Measurements from ENCODE around the gene DSCAML1. TPM values are rescaled to one million over a fixed set of nuclear protein-coding genes. Genes with fewer than 3 reads are reported as not detected.

The DSCAML1 gene
- total and polyA plus RNA-seq, 2 of the 8 experiments (the other 6 are each of a cell fraction or from before 2014, with no cell fraction given), result 0.19 to 0.24 TPM

DNA sequence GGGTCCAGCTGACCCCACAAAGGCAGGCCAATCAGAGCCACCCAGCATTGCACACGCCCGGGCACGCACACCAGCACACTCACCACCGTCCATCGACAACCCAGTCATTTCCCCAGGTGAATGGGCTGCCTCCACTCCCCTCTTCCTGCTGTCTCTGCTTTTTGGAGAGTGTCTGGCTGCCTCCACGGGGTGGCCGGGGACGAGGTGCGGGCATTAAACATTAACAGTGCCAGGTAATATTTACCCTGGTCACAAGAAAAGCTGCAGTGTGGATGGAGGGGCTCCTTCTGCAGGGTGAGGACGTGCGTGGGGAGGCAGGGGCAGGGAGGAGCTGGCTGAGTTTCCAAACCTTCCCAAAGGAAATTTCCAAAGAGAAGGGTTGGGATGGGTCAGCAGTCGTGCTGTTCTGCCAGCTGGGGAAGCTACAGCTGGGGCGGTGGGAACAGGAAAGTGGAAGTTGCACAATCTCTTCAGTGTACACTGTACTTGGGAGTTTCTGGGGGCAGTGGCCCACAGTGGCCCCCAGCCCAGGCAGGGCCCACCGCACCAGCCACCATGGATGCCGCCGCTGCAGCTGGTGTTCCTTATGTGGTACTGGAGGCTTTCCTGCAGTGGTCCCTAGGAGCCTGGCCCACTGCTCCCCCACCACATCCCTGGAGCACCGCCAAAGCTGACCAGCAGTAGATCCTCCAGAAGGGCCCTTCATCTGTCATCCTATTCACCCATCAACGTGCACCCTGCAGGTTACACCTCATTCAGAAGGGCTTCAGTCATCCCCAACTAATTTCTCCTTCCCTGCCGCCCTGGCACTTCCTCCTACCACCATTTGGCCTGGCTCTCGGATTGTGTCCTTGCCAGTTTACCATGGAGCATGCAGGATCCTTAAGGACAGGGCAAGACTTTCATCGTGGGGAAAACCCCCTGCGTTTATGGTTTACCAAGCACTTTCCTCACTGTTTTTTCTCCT is 27.8 kb upstream of the DSCAML1 start, which contains the start of gene FXYD2 (continued):
- TF ChIP-seq EZH2 (IDR thresholded peaks at IDR 0.05; ENCODE audit: low read depth, low read length, severe bottlenecking) (no peak), KDM1A (IDR thresholded peaks at IDR 0.05; ENCODE audit: borderline replicate concordance, low read length) (no peak)
- TF ChIP-seq, protein P1, sequence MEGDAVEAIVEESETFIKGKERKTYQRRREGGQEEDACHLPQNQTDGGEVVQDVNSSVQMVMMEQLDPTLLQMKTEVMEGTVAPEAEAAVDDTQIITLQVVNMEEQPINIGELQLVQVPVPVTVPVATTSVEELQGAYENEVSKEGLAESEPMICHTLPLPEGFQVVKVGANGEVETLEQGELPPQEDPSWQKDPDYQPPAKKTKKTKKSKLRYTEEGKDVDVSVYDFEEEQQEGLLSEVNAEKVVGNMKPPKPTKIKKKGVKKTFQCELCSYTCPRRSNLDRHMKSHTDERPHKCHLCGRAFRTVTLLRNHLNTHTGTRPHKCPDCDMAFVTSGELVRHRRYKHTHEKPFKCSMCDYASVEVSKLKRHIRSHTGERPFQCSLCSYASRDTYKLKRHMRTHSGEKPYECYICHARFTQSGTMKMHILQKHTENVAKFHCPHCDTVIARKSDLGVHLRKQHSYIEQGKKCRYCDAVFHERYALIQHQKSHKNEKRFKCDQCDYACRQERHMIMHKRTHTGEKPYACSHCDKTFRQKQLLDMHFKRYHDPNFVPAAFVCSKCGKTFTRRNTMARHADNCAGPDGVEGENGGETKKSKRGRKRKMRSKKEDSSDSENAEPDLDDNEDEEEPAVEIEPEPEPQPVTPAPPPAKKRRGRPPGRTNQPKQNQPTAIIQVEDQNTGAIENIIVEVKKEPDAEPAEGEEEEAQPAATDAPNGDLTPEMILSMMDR (IDR thresholded peaks at IDR 0.05; ENCODE audit: control extremely low read depth in 1 of 3, insufficient read depth in 1 of 3, low read depth in 1 of 3, low read length in 3 of 3), result no peak

Measured in H1 (cell line).